Iris pigment epithelial cell (primary cell): ENCODE data around the gene C11orf16.
"Not testable (repeated sequence)": the region's sequence is repeated elsewhere in the genome, so short reads cannot be mapped to it uniquely, and the experiment has no call there.

ENCODE experiments used
- DNase-seq: peaks from one replicate; pipeline ENCODE4 v3.0.0-alpha.2; 2011; ENCODE audit warnings: low read depth

C11orf16 gene

DNA sequence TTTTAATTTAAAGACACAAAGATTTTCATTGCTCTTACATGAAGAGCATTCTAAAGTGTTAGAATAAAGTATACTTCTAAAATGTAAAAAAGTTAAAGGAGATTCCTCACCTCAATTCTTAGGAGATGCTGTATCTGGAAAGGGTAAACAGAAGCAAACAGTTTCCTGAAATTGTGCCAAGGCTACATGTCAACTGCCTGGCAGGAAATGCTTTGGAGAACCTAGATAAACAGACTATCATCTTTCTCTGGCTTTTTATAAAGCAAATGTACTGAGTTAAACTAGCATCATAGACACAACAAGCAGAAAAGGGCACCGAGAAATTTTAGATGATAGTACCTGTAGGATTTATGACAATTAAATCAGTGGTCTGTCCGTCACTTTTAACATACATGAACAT lies 46.4 kb downstream of the C11orf16 start:
- DNase-seq: peak; percentile 56

DNA sequence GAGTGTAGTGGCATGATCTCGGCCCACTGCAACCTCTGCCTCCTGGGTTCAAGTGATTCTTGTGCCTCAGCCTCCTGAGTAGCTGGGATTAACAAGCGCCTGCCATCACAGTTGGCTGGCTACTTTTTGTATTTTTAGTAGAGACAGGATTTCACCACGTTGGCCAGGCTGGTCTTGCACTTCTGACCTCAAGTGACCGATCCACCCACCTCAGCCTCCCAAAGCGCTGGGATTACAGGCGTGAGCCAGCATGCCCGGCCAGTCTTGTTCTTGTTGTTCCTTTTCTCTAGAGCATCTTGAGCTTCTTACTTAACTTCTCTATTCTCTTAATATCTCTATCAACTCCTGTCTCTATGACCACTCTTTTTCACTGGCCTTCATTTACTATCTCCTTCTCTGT lies 51.2 kb downstream of the C11orf16 start:
- DNase-seq: not testable (repeated sequence)

DNA sequence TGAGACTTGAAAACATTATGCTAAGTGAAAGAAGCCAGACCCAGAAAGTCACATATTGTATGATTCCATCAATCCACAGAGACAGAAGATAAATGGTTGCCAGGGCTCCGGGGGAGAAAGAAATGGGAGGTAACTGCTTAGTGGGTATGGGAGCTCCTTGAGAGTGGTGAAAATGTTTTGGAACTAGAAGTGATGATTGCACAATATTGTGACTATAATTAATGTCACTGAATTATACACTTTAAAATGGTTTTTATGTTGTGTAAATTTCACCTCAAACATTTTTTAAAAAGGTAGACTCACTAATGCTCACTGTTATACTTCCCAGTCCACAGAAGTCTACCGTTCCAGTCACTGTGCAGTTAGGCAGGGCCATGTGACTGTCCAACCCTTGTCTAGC lies 54.0 kb downstream of the C11orf16 start:
- DNase-seq: no peak

DNA sequence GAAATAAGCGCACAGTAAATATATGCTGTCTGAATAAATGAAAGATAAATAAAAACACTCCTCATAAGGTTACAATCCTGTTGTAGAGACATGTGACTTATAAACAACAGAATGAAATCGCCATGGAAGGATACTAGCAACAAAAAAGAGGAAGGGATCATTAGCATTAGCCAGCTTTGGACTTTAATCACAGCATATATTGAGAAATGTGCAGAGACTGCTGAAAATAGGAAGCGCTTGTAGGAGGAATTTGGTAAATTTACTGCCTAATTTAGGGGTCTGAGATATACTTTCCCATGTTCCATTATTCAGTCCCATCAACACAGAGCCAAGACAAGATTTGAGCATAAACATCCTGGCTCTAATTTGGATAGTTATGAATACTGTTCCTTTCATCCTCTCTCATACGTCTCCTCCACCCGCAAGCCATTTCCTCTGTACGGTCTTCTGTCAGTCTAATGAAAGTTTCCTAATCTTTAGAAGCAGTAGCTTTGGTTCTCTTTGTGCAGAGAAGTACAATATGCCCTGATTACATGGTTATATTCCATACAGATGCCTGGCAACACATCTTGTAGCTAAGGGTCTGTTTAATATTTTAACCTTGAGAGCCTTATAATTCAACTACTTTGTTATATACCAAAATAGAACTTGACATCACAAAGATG lies 58.9 kb downstream of the C11orf16 start:
- DNase-seq: no peak

DNA sequence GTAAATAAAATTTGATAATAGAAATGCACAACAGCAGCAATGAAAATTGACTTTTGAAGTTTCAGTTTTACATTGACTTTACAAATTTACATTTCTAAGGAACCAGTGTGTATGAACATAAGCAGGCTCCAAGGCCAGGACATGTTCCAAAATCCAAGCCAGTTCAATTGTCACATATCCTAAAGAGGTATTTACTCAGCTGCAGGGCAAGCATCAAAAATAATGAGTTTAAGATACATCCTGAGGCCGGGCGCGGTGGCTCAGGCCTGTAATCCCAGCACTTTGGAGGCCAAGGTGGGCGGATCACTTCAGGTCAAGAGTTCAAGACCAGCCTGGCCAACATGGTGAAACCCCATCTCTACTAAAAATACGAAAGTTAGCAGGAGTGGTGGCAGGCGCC lies 60.8 kb downstream of the C11orf16 start:
- no peak for DNase-seq

DNA sequence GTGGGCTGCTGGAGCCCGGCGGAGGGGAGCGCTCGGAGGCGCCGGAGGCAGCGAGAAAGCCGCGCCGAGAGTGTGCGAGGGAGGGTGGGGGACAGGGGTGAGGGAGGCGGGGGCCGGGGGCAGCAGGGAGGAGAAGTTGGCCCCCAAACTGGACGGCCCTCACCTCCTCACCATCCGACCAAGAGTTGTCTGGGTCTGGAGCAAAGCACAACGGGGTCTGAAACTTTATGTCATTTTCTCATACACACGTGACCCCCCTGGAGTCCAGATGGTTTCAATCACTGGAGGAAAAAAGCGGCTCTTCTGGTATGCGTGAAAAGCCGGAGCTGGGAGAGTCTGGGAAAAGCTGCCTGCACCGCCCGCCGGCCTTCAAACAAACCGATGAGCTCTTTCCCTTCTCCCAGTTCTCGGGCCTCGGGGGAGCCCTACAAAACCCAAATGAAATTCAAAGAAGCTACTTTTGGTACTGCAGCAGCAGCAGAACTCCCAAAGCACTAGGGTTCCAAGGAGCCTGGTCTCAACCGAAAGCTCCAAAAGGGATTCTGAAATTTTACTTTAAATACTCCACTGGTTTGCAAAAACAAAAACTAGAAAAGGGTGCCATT lies 61.5 kb downstream of the C11orf16 start:
- DNase-seq: peak; percentile 92

DNA sequence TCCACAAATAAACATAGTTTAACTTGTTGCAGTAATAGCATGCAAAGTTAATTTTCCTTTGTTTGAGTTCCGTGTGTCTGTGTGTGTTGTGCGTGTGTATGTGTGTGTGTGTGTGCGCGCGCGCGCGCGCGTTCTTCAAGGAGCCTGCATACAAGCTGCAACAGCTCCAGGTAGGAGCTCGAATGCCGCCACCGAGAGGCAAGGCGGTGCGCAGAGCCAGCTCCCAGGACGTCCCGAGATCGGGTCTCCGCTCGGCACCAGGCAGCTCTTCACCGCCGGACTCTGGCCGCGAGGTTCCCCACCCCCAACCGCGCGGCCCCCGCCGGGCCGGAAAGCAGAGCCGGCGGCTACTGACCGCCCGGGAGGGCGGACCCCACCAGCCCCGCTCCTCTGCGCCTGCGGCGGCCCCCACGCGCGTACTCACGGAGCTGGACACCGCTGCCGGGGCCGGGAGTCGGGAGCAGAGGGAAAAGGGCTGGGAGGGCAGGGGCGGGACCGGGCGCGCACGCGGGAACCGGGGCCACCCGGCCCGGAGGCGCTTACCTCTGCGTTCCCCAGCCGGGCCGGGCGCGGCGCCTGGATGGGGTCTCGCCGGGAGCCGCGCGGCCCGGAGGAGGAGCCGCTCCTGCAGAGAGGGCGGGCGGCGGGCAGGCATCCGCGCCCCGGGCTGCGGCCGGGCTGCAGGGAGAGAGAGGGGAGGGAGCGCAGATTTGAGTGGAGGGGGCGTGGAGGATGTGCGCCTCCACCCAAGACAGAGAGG lies 62.2 kb downstream of the C11orf16 start:
- DNase-seq: peak; percentile 80
